ENCODE measurements around the gene SLC39A13.
A peak's percentile ranks its signal among the peaks of the same experiment; 100 is the strongest.

The SLC39A13 gene

GRCh38 chr11:47407746-47408590, at the start of gene SLC39A13:
Gene SLC39A13, plus strand, starts transcription at chr11:47408590. Its CDS starts 1,505 bp downstream, at chr11:47410095.
- peak; percentile 90 for DNase-seq

DNA sequence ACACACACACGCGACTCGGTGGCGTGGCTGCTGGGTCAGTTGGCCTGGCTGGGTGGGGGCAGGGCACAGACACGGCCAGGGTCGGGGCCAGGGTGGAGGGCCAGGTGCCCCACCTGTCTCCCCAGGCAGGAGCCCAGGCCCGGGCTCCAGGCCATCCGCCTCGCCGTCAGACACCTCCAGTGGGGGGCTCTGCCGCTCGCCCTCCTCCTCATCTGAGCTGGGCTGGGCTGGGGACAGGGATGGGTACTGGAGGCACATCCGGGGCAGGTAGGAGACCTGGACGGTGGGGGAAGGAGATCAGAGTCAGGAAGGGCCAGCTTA, 49.7 kb upstream of the SLC39A13 start:
- DNase-seq, result no peak

DNA sequence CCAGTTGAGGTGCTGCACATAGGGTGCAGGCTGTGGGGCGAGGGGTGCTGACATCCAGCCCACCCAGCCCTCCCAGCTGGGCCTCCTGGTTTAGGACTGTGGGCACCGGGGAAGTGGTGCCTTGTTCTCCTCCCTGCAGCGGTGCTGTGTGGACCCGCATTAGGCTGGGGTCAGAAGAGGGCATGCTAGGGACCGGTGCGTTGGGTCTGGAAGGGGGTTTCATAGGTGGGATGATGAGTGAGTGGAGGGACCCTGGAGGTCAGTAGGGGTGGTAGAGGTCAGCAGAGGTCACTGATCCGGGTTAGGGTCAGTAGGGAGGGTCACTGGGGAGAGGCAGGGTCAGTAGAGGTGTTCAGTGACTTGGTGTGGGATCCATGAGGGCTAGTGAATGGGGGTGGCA, 49.2 kb upstream of the SLC39A13 start:
- no peak for DNase-seq

GRCh38 chr11:47359586-47359985, 48.8 kb upstream of the SLC39A13 start:
- no peak for DNase-seq

GRCh38 chr11:47360341-47360740, 48.0 kb upstream of the SLC39A13 start:
- no peak for DNase-seq

DNA sequence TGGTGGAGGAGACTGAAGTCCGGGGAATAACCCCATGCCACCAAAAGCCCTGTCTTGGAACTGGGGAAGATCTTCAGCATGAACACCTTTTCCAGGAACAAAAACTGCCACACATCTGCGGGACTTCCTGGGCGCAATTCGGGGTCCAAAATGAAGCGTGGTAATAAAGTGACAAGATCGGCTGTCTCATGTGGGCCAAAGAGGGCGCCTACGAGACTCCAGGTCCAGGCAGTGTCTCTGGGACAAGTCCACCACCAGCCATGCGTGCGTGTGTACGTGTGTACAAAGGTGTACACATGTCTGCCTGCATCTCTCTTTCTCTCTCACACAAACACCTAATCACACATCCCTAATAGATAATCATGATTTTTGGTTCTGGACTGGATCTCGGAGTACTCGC, 47.0 kb upstream of the SLC39A13 start:
- no peak for DNase-seq

- DNase-seq, result no peak
Measured at GRCh38 chr11:47366020-47366490, 42.3 kb upstream of the SLC39A13 start.

DNA sequence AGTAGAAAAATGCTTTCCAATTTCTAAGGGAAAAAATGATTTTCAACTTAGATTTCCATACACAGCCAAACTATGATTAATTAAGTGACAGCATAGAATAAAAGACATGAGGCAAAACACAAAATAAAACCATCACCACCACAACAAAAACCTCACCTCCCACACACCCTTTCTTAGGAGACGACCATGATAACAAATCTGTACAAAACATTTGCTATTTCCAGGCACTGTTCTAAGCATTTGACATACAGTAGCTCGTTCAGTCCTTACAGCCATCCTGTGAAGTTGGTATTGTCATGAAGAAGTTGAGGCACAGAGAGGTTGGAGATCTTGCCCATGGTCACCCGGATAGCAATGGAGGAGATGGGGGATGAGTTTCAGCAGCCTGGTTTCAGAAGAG, 38.7 kb upstream of the SLC39A13 start:
- DNase-seq, result no peak

DNA sequence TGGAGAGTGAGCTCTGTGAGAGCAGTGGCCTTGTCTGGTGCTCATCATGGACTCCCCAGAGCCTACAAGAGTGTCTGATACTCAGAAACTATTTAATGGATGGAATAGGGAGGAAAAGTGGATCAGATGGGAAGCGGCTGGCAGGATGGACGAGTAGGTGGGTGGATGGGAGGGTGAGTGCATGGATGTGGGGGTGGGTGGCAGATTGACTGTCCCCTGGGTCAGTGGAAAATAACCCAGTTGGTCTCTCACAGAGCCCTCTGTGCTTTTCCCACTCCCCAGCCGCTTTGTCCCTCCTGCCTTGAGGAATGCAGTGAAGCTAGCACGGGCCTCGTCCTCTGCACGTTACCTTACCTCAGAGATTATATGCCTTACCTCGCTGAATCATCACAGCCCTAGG, 36.0 kb upstream of the SLC39A13 start:
- no peak for DNase-seq

DNA sequence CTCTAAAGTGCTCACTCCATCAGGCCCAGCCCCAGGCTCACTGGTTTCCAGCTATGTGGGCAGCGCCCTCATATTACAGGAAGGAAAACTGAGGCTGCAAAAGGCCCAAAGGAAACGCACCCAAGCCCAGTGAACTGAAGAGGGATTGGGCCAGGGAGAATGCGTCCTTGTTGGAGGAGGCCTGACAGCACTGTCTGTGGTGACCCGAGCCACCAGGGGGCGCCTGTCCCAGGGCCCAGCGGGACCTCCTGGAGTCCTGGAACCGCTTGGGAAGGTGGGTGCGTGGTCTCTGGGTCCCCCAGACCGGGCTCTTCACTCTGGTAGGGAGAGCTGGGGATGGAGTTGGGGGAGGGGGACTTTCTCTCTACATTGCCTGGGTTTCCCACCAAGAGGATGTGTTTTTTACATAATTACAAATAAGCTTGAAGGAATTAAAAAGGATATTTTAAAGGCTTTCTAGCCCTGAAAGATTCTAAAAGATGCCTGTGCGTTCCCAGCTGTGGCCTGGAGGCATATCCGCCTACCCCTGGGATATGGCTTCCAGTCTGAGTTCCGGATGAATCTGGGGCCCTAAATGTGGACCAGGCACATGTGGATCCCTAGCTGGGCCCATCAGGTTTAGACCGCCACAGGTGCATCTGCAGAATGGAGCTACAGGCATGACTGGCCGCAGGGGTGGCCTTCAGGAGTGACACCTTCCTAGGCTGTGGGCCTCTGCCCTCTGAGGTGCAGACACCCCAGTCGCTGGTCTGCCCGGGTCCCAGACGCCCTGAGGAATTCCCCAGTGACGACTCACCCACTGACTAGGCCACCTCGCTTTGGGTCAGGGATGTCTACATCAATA, 34.3 kb upstream of the SLC39A13 start:
- DNase-seq, result peak; percentile 75

DNA sequence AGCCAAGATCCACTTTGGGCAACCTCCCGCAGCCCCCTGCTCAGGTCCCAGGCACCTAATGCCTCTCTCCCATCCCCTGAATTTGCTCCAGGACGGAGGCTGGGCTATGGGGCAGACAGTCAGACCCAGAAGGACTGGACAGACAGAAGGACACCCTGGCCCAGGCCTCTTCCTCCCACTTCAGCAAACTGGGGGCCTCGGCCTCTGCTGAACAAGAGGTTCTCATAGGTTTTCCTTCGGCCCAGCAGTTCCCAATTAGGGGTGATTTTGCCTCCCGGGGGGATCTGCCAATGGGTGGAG, 33.7 kb upstream of the SLC39A13 start:
- DNase-seq, result no peak

DNA sequence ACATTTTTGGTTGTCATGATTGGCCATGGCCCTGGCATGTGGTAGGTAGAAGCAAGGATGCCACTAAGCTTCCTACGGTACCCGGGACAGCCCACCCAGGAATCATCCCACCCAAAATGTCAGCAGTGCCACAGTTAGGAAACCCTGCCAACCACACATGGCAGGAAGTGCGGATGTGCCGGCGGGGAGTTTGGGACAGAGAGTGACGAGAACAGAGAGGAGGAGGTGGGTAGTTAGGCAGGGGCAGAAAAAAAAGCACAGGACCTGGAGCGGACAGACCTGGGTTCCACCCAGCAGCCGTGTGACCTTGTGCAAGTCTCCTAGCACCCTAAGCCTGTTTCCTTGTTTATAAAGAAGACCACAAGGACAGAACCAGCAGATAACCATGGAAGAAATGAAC, 33.4 kb upstream of the SLC39A13 start:
- no peak for DNase-seq

- no peak for DNase-seq
Measured at GRCh38 chr11:47375546-47376085, 32.8 kb upstream of the SLC39A13 start.

DNA sequence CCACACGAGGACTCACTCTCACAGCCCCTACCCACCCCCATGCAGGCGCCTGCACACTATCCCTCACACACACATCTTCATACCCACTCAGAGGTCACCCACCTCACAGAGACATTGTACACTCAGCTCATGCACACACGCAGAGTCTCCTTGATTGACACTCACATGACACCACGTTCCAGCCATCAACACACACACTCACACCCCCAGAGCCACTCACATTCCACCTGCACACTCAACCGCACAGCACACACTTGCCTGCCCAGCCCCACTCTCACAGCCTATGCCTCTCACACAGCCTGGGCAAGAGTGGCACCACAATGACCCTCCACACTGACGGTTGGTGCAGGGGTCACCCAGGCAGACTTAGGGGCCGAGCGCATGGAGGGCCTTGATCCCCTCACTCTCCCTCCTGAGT, 32.3 kb upstream of the SLC39A13 start:
- DNase-seq, result no peak

GRCh38 chr11:47376525-47377371, 31.6 kb upstream of the SLC39A13 start:
- DNase-seq, result no peak

DNA sequence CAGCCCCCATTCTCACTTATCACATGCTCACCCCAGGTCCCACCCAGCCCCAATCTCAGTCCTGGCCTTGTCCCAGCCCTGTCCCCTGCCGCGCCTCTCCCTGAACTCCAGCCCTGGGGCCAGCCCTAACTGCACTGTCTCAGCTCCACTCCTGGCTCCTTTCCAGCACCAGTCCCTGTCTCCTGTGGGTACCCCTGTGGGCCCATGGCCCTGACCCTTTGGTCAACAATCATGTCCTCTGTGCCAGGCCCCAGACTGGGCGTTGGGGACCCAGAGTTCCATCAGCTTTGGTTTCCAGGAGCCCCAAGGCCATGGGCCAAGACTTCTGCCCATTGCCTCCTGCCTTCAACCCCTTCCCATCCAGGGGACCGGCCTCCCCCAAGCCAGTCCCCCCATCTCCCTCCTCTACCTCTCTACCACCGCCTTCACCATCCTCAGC, 30.8 kb upstream of the SLC39A13 start:
- no peak for DNase-seq

GRCh38 chr11:47378010-47378835, 30.2 kb upstream of the SLC39A13 start, which contains the start of gene SPI1:
Gene SPI1, minus strand, starts transcription at chr11:47378547. Its CDS starts 194 bp downstream, at chr11:47378353.
- DNase-seq, result no peak

- DNase-seq, result no peak
Measured at GRCh38 chr11:47378836-47379170, 29.6 kb upstream of the SLC39A13 start.

GRCh38 chr11:47379317-47379716, 29.1 kb upstream of the SLC39A13 start:
- DNase-seq, result no peak

- no peak for DNase-seq
Measured at GRCh38 chr11:47380078-47380477, 28.3 kb upstream of the SLC39A13 start.

GRCh38 chr11:47383071-47383470, 25.3 kb upstream of the SLC39A13 start:
- no peak for DNase-seq

DNA sequence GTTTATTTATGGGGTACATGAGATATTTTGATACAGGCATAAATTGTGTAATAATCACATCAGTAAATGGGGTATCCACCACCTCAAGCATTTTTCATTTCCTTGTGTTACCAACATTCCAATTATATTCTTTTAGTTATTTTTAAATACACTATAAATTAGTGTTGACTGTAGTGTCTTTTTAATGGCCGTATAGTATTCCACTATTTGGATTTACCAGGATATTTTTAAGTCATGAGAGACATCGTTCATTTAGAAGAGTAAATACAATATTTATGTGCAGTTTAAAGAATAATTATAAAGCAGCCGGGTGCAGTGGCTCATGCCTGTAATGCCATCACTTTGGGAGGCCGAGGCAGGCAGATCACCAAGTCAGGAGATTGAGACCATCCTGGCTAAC, 23.9 kb upstream of the SLC39A13 start:
- no peak for DNase-seq

All from activated CD4-positive, alpha-beta T cell treated with anti-CD3 and anti-CD28 coated beads for 1 hour (primary cell).